NCI-H2107 treated with DMSO at 0.1 percent for 48 hours (cell line): ENCODE results near the gene SPTBN4.
"Not testable (repeated sequence)": the region's sequence is repeated elsewhere in the genome, so short reads cannot be mapped to it uniquely, and the experiment has no call there.

Source experiments
- DNase-seq: peaks from one replicate; lab custom pipeline; 2025; ENCODE audit not compliant: unreplicated experiment; lab: John Stamatoyannopoulos, UW

Gene SPTBN4

GRCh38 chr19:40559394-40559793 lies 92.6 kb downstream of the SPTBN4 start:
- no peak for DNase-seq

GRCh38 chr19:40560092-40560507 lies 93.3 kb downstream of the SPTBN4 start:
- no peak for DNase-seq

GRCh38 chr19:40561947-40562346 lies 95.1 kb downstream of the SPTBN4 start:
- no peak for DNase-seq

- not testable (repeated sequence) for DNase-seq
These were observed 97.7 kb downstream of the SPTBN4 start for GRCh38 chr19:40564535-40564934.

GRCh38 chr19:40565355-40565754 lies 98.6 kb downstream of the SPTBN4 start:
- no peak for DNase-seq

GRCh38 chr19:40565910-40566495 lies 99.2 kb downstream of the SPTBN4 start:
- DNase-seq, result no peak

GRCh38 chr19:40567040-40567749 lies 100.4 kb downstream of the SPTBN4 start:
- DNase-seq, result no peak

- no peak for DNase-seq
These were observed 101.1 kb downstream of the SPTBN4 start for GRCh38 chr19:40567750-40568494.

GRCh38 chr19:40570313-40571004 lies 103.7 kb downstream of the SPTBN4 start:
- peak; percentile 90 for DNase-seq

- DNase-seq, result no peak
These were observed 104.2 kb downstream of the SPTBN4 start for GRCh38 chr19:40571005-40571318.

DNA sequence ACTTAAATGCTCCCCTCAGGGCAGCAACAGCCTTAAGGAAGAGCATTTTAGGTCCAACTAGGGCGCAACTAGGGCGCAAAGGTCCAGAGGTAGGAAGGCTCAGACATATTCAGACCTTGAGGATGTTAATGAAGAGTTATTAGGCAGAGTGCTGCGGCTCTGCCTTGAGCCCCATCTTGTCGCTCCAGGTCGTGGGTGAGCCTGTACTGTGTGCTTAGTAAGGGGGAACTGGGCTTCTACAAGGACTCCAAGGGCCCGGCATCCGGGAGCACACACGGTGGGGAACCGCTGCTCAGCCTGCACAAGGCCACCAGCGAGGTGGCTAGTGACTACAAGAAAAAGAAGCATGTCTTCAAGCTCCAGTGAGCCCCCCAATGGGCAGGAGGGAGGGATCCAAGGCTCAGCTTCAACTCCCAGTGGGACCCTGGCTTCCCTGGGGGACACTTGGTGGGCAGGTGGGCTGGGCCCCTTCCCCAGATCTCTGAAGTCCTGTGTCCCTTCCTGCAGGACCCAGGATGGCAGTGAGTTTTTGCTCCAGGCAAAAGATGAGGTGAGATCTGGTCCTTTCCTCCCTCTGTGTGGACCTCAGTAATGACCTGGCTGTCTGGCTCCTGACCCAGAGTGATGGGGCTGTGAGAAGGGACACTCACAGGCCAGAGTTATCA lies 105.2 kb downstream of the SPTBN4 start:
- DNase-seq, result no peak

DNA sequence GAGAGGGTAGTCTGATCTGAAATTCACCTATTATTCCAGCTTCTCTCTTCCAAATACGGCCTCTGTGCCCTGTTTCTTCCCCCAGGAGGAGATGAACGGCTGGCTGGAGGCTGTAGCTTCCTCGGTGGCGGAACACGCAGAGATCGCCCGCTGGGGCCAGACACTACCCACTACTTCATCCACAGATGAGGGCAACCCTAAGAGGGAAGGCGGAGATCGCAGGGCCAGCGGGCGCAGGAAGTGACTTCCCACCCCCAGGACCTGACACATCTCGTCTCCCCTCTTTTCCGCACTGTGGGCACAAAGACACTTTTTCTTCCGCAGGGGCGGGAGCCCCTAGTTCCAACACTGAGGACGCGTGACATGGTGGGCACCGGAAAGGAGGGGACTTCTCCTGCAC lies 108.5 kb downstream of the SPTBN4 start:
- DNase-seq, result no peak

GRCh38 chr19:40576151-40576584 lies 109.4 kb downstream of the SPTBN4 start:
- DNase-seq, result no peak

DNA sequence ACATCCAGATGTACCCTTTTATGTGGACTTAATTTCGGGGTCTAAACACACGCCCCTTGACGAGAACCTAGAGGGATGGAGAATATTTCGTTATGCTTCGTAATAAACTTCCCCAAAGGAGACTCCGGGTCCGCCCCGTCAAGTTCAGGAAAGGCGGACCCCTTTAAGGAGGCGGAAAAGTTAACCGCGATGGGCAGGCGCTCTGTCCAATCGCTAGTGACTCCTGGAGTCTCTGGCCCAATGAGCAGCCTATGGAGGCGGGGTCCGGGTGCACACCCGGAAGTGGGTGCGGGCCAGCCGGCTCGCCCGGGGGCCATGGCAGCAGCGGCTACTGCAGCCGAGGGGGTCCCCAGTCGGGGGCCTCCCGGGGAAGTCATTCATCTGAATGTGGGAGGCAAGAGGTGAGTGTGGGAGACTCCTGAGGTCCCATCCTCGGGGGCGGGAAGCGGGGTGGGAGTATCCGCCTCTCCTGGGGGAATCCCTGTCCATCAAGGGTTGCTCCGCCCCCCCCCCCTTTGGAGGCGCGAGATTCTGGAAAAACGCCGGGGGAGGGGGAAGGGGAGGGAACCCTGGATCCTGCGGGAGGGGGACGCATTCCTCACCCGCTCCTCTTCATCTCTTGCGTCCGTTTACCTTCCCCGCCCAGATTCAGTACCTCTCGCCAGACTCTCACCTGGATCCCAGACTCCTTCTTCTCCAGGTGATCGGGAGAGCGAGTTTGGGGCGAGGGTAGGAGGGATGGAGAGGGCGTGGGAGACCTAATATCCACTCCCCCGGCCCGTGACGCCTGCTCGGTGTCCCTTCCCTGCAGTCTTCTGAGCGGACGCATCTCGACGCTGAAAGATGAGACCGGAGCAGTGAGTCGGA lies 110.0 kb downstream of the SPTBN4 start, which contains the start of gene SHKBP1:
Gene SHKBP1, plus strand, starts transcription at position 289 of the 867 bp plus-strand sequence. Its CDS starts 27 bp downstream, at position 316.
- peak; percentile 61 for DNase-seq

DNA sequence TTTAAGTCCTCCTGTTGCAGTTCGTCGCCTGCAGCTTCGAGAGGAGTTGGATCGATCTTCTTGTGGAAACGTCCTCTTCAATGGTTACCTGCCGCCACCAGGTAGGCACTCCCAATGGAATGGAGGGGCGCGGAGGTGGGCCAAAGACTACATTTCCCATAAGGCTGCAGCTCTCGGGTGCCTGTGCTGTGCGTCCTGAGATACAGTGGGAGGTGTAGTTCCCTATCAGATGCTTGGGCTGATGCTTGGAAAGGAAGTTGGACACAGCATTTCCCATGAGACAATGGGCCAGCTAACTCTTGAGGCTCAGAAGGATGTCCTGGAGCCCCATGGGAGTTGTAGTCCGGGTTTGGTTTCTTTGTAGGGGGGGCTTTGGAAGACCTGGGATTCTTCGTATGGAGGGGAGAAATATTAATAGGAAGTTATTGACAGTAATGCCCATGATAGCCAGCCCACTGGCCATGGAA lies 111.7 kb downstream of the SPTBN4 start:
- no peak for DNase-seq

DNA sequence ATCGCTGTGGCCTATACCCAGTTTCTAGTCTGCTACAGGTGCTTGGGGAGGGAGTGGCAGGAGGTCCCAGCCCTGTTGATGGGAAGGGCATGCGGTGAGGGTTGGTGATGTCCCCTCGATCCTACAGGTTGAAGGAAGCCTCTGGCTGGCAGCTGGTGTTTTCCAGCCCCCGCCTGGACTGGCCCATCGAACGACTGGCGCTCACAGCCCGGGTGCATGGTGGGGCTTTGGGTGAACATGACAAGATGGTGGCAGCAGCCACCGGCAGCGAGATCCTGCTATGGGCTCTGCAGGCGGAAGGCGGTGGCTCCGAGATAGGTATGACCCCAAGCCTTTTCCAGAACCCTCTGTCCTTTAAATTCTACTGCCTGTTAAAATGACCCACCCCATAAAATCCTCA lies 113.8 kb downstream of the SPTBN4 start:
- DNase-seq, result no peak

DNA sequence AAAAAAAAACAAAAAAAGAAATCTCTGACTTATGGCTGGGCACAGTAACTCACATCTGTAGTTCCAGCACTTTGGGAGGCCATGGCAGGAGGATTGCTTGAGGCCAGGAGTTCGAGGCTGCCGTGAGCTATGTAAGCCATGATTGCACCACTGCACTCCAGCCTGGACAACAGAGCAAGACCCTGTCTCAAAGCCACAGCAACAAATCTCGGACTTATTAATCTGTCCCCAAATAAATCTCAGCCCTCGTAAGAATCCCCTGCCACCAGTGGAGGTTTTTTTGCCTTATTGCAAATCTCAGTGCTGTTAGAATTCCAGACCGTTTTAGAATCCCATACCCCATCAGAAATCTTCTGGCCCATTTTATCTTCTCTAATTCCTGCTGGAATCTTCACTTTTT lies 114.7 kb downstream of the SPTBN4 start:
- no peak for DNase-seq

DNA sequence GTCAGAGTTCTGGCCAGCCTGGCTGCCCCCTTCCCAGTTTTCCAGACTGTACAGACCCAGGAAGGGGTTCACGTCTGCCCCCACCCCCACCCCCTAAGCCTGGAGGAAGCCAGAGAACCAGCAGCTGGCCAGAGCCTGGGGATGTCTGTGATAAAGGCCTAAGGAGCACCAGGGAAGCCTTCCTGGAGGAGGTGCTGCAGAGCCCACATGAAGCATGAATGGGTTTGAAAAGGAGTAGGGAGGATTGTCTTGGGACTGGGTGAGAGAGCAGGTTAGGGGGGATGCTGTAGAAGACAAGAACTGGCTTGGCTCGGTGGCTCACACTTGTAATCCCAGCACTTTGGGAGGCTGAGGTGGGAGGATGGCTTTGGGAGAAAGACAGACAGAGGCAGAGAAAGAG lies 115.7 kb downstream of the SPTBN4 start:
- DNase-seq, result no peak

- DNase-seq, result no peak
These were observed 116.5 kb downstream of the SPTBN4 start for GRCh38 chr19:40583283-40583682.

DNA sequence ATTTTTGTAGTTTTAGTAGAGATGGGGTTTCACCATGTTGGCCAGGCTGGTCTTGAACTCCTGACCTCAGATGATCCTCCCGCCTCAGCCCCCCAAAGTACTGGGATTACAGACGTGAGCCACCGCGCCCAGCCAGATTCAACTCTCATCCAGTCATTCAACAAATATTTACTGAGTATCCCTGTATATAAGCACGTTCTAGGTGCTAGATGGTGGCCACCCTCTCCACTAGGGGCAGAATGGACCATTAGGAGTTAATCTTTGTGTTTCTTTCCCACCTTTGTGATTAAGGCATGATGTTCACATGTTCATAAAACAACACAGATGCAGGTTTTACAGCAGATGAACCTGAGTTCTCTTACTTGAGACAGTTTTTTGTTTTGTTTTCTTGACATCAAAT lies 117.2 kb downstream of the SPTBN4 start:
- DNase-seq, result no peak
